A549 treated with CORT108297 at 1 μM for 4 hours (cell line): ENCODE results near the gene C17orf78. TPM values are rescaled to one million over a fixed set of nuclear protein-coding genes. Genes with fewer than 3 reads are reported as not detected.

ENCODE experiments used
- total RNA-seq: library from RNA; stranded (reverse); fragments of 200-300 nt; extraction: Qiagen RNA extraction; gene quantifications from 5 replicates; pipeline ENCODE4 v1.2.3, GENCODE V29; 2022

The C17orf78 gene
- total RNA-seq, result not detected in 5 replicates

DNA sequence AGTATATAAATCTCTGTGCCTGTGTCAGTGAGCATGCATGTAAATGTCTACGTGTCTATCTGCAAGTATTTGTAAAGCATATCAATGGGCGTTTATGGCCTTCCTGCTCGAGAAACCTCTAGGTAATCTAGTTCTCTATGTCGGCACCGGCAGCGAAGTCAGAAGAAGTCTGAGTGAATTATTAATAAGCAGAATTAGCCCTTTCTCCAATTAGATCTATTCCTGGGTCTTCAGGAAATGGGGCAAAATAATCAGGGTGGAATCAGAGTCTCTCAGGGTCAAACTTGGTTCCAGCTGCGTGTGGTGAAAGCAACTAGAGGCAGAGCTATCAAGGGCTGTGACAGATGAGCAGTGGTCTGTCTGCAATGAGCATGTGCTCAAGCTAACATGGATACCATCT lies at the start of gene C17orf78:
C17orf78 (plus strand) TSS at position 280 of the 400 bp plus-strand sequence; CDS start at position 388, 108 bp downstream.

DNA sequence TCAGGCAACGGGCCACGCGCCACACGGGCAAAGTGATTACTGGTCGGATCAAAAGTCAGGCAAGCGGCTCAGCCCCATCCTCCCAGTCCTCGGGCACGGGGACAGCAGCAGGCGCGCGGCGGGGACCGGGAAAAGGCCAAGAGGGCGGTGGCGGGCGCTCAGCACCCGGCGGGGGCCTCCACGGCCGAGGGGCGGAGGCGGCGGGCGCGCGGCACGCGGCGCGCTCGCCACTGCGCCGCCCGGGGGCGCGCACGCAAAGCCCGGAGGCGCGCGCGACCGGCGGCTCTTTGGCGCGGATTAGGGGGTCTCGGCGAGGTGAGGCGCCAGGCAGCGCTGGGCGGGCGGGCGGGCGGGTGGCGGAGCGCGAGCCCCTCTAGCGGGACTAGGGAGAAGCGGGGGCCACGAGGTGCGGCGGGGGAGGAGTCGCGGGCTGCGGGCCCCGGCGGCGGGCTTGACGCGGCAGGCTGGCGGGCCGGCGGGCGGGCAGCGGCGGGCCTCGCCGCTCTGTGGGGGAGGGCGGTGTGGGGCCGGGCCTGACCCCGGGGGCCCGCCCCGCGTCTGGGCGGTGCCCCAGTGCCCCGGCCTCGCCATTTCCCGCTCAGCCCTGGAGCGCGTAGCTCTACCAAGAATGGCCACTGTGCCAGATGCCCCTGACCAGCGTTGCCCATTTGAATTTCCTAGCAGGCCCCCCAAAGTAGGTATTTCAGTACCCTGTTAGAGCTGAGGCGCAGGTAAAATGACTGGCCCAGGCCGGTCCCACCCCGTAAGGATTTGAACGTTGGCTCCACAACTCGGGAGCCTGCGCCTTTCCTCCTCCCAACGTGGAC lies 31.1 kb downstream of the C17orf78 start, which contains the start of the genes ACACA and TADA2A:
ACACA (minus strand) TSS at position 202 of the 827 bp plus-strand sequence. CDS start 537 bp downstream, outside the sequence.
TADA2A (plus strand) TSS at position 252 of the 827 bp plus-strand sequence. CDS start 4,480 bp downstream, outside the sequence.

Other genes starting within 250 kb of the C17orf78 start
- gene ACACA, start 30.9 kb downstream of the C17orf78 start, total RNA-seq, result 48.7 to 57.4 TPM (median 52.7 TPM) in 5 replicates
- gene TADA2A, start 30.9 kb downstream of the C17orf78 start, total RNA-seq, result 11.3 to 12.1 TPM (median 12.0 TPM) in 5 replicates
- gene DUSP14, start 113.9 kb downstream of the C17orf78 start, total RNA-seq, result 42.9 to 56.9 TPM (median 50.1 TPM) in 5 replicates
- gene SYNRG, start 233.4 kb downstream of the C17orf78 start, total RNA-seq, result 12.6 to 14.2 TPM (median 13.3 TPM) in 5 replicates